ENCODE data around the gene APEH. TPM values are rescaled to one million over a fixed set of nuclear protein-coding genes. Genes with fewer than 3 reads are reported as not detected.

The APEH gene
- total RNA-seq, 1 experiment from 2014 or later: 215 TPM

- H2AK5ac ChIP-seq (ENCODE audit: insufficient read length, low read length): no peak overlapping the region
- no peaks in the 10 kb centered on the region for H4K20me1 ChIP-seq (ENCODE audit: control insufficient read depth, insufficient read depth, insufficient read length)
- no peak overlapping the region for H3K27ac Mint-ChIP-seq
- H3K9me3 Mint-ChIP-seq: peaks cover 5 to 12% of the 10 kb centered on the region in 2 experiments; a peak in 3 of 5 replicates
- H3K18ac ChIP-seq (ENCODE audit: insufficient read length, low read depth, low read length): no peak overlapping the region
- no peak overlapping the region for H2BK5ac ChIP-seq (ENCODE audit: insufficient read length, low read length)
- H4K5ac ChIP-seq (ENCODE audit: insufficient read length, low read depth, low read length): no peak overlapping the region
- no peak for TF ChIP-seq CTCF (conservative IDR thresholded peaks at IDR 0.05)
- no peak overlapping the region for H3K9ac ChIP-seq (ENCODE audit: extremely low read depth, insufficient read length, low read length)
- no peaks in the 10 kb centered on the region for H3K79me1 ChIP-seq (ENCODE audit: insufficient read depth, low read depth, low read length, poor library complexity, severe bottlenecking)
- no peak overlapping the region for H2AFZ ChIP-seq (ENCODE audit: low read length)
- H3K27me3 ChIP-seq (ENCODE audit: insufficient read depth, low read length): no peaks in the 10 kb centered on the region
- no peak overlapping the region for H2BK120ac ChIP-seq (ENCODE audit: low read depth, low read length, poor library complexity, severe bottlenecking)
- peaks cover 6% of the 10 kb centered on the region for H3K27me3 Mint-ChIP-seq (ENCODE audit: low read depth)
- no peak overlapping the region for H4K8ac ChIP-seq (replicated peaks; ENCODE audit: insufficient read length, low read depth, low read length)
- H3K4me2 ChIP-seq (ENCODE audit: insufficient read depth, insufficient read length, low read length): no peak overlapping the region
- H3K4me1 ChIP-seq (ENCODE audit: insufficient read depth, low read length): no peaks in the 10 kb centered on the region
- no peak overlapping the region for H3K56ac ChIP-seq (ENCODE audit: insufficient read length, low read depth, low read length)
- H3K9me3 ChIP-seq (ENCODE audit: control insufficient read depth, low read depth, low read length): no peaks in the 10 kb centered on the region
- H3K4ac ChIP-seq (ENCODE audit: low read depth, low read length): no peak overlapping the region
- H3K4me3 Mint-ChIP-seq: no peak overlapping the region
- H3K27ac ChIP-seq (ENCODE audit: insufficient read length, low read depth, low read length): no peak overlapping the region
- no peak overlapping the region for H3K14ac ChIP-seq (ENCODE audit: insufficient read depth, low read length)
- no peak overlapping the region for H3T11ph ChIP-seq (ENCODE audit: low read length)
- no peak overlapping the region for H2BK15ac ChIP-seq (ENCODE audit: low read depth, low read length)
- H3K23me2 ChIP-seq (ENCODE audit: insufficient read length, low read depth, low read length, poor library complexity, severe bottlenecking): no peaks in the 10 kb centered on the region
- DNase-seq: no peak
- H2BK12ac ChIP-seq (ENCODE audit: insufficient read length, low read depth, low read length): no peak overlapping the region
- no peak overlapping the region for H3K23ac ChIP-seq (ENCODE audit: insufficient read length, low read depth, low read length)
- H4K91ac ChIP-seq (ENCODE audit: insufficient read length, low read depth, low read length): no peak overlapping the region
- peaks cover 0 to 10% (median 4%) of the 10 kb centered on the region in 3 experiments; a peak in 5 of 7 replicates for H3K36me3 Mint-ChIP-seq (ENCODE audit: insufficient read depth in 1 of 3, low read depth in 3 of 3)
- WGBS (ENCODE audit: extremely low coverage, insufficient read length, low lambda C conversion rate): no CpG with 5 or more reads among the region's 4 CpGs
- H3K79me2 ChIP-seq (ENCODE audit: insufficient read depth, low read length): no peaks in the 10 kb centered on the region
- no peak overlapping the region for H2BK20ac ChIP-seq (ENCODE audit: low read depth, low read length, poor library complexity, severe bottlenecking)
- H3K4me1 Mint-ChIP-seq: no peaks in the 10 kb centered on the region
These were observed 44.7 kb upstream of the APEH start for GRCh38 chr3:49629451-49629850.
